Sciatic nerve (tissue), 2 donors: ENCODE data around the gene COL13A1. TPM values are rescaled to one million over a fixed set of nuclear protein-coding genes. Genes with fewer than 3 reads are reported as not detected.

Experiments used
- ATAC-seq: fragments of 200-7000 bp; cut with Tn5 transposase; one replicate; pipeline ENCODE4 v1.9.1; 2020; ENCODE audit warnings: mild to moderate bottlenecking, moderate library complexity
- DNase-seq: peaks from one replicate; pipeline ENCODE4 v3.0.0-alpha.2; 2020; ENCODE audit warnings: low spot score
- intact Hi-C: fragments of 100-400 bp; cut with DNase I; formaldehyde crosslinking; loops from one replicate; pipeline ENCODE4 v1.14.2; 2022
- total RNA-seq: library from RNA; stranded (reverse); fragmentation: NEBNext Ultra II Directional; extraction: Animal tissue kit (Norgen Biotek cat#: 25700); gene quantifications from one replicate; pipeline ENCODE4 v1.2.1, GENCODE V29; 2021
- donor health status: DM: no; HTN: no; CAD: no.
- donor health status: DM: no; HTN: no; CAD: no.

The COL13A1 gene
- total RNA-seq, 1 donor from 2014 or later, result 1.0 TPM

GRCh38 chr10:69876931-69877330, 75.2 kb downstream of the COL13A1 start:
- intact Hi-C loops, result no loop called here
- ATAC-seq, result no peak
- DNase-seq, result no peak

DNA sequence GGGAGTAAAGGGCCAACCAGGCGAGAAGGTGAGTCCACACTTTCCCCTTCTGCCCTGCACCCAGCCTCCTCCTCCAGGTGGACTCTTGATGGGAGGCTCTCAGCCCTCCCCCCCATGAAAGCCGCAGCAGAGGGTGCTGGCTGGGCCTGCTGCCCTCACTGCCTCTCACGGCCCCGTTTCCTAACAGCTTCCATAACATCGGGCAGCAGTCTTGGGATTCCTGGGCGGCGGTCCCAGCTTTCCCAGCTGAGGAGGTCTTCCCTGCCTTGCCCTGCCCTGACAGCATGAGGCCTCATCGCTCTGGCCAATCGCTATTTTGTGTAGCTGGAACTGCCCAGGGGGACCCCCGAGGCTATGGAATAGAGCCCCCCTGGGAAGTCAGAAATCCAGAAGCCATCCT, 76.3 kb downstream of the COL13A1 start:
- DNase-seq (no peak), ATAC-seq (peak; percentile 61)
- intact Hi-C loops, result no loop called here

DNA sequence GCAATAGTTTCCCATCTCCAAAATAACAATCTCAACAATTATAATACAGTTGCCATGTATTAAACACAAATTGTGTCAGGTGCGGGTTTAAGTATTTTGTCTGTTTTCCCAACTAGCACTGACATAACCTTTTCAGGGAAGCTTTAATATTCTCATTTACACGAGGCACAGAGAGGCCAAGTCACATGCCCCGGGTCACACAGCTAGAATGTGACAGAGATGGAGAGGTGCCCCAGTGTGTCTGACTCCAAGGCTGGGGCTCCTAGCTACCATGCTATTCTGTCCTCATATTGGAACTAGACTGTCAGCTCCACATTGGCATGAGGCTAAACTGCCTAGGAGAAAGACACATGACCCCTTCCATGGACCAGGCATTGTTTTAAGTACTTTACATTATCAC, 77.2 kb downstream of the COL13A1 start:
- no peak for ATAC-seq
- intact Hi-C loops, result no loop called here
- no peak for DNase-seq

DNA sequence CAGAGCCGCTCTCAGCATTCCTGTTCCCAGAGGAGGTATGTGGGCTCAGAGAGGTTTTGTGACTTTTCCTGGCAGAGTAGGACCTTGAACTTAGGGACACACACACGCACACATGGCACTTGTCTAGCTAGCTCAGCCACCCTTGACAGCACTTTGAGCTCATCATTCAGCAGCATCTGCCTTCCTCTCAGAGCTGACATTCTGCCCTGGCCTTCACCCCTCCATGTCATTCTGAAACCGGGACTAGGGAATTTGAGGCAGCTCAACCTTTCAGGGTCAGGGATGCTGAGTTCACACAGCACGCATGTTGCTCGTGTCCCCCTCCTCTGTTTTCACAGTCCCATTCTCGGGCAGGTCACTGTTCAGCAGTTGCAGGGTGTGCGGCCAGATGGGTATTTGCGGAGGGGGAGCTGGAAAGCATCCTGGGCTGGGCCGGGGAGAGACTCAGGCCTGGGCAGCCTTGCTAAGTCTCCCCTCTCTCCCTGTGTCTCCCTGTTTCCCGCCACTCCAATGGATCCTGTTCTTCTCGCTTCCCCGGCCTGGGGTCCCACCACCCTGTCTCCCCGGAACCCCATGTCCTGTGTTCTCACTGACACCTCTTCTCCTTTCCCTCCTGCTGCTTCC, 78.0 kb downstream of the COL13A1 start:
- no peak for ATAC-seq
- DNase-seq, result no peak

GRCh38 chr10:69880301-69881081, 78.8 kb downstream of the COL13A1 start:
- ATAC-seq (no peak), DNase-seq (no peak)
- intact Hi-C loops, result no loop called here

More for the DNA sequence above, 78.0 kb downstream of the COL13A1 start:
- intact Hi-C loops, result no loop called here

GRCh38 chr10:69881202-69881601, 79.5 kb downstream of the COL13A1 start:
- ATAC-seq (no peak), DNase-seq (no peak)
- intact Hi-C loops, result no loop called here

DNA sequence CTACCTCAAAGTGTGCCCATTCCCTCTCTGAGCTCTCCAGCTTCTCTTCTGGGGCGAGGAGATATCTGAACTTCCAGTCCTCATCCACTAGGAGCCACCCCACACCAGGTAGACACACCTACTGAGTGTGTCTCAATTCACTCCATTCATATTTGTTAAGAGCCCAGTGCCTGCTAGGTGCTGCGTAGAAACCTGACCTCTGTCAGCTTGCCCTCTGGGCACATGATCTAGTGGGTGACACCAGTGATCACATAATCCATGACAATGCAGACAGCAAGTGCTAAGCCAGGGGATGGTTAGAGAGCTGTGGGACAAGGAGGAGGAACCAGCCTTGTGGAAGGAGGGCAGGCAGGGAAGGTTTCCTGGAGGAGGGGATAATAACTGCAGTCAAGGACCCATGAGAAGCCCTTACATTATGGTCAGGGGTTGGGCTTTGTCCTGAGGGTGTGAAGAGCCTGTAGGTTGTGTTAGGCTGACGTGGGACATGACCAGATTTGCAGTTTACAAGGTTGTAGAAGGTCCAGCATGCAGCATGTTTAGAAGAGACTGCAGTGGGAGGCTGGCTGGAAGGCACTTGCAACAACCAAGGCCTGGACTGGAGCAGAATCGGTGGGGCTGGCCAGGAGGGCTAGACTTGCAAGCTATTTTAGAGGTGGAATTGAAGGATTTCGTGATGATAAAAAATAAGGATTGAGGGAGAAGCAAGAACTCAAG, 81.8 kb downstream of the COL13A1 start:
- ATAC-seq (no peak), DNase-seq (no peak)
- intact Hi-C loops, result no loop called here

DNA sequence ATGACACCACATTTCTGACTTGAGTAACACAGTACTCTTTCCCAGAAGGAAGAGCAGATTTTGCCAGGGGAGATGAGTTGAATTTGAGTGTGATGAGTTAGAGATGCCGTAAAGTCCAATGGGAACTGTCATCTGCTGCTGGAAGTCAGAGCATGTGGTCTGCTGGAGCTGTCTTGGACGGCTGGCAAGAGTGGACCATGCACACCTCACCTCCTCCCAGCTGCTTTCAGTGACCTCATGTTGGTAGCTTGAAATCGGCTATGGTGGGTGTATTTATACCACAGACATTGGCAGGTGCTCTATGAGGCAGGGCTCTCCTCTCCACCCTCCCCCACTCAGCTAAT, 82.3 kb downstream of the COL13A1 start:
- DNase-seq (no peak), ATAC-seq (no peak)
- intact Hi-C loops, result no loop called here

GRCh38 chr10:69884686-69885085, 83.0 kb downstream of the COL13A1 start:
- ATAC-seq (no peak), DNase-seq (no peak)
- intact Hi-C loops, result no loop called here

DNA sequence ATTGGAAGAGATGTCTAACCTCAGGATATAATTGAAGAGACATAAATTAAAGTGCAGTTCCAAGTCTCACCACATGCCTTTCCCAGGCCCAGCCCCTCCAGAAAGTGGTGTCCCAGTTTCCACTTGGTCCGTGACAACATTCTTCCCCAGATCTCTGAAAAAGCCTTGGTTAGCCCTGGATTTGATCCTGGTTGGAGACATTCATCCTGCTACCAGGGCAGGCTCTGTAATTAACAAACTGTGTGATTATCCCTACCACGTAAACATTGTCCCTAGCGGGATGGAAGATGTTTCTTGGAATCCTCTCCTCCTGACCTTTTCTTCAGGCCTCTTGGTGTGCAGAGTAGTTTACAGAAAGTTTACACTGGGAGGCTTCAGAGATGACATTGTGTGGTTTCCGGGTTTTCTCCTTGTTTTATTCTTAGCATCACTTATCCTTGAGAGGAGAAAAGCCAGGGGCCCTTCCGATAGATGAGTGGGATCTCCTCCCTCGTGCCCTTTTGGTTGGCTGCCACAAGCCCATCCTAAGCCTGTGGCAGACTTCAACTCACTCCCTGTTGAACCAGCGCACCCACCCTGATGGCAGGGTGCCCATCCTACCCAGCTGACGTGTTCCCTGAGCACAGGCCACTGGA, 83.8 kb downstream of the COL13A1 start:
- DNase-seq, result no peak
- intact Hi-C loops, result no loop called here
- no peak for ATAC-seq

DNA sequence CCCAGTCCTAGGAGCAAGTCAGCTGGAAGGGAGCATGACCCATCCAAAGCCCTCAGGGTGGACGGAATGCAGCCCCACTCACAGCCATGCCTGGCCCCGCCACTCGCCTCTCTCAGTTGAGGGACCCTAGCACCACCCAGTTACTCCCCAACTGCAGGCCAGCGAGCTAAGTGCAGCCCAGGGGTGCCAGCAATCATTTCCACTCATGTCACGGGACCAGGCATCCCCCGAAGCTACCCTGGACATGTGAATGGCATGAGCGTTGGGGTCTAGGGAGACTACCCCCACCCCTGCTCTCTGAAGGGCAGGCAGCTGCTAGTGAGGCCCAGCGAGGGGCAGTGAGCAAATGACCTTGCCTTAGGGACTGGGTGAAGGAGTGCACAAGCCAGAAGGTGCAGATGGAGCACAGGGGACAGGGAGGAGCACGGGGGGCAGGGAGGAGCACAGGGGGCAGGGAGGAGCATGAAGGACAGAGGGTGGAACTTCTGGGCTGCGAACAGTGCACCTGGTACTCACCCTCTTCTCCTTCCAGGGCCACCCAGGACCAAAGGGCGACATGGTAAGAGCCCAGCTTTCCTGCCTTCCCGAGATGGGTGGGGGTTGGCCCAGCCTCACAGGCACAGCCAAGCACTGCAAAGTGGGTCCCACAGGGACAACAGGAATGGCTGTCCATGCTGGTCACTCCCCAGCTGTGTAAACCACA, 87.3 kb downstream of the COL13A1 start:
- intact Hi-C loops, result no loop called here
- DNase-seq (no peak), ATAC-seq (no peak)

DNA sequence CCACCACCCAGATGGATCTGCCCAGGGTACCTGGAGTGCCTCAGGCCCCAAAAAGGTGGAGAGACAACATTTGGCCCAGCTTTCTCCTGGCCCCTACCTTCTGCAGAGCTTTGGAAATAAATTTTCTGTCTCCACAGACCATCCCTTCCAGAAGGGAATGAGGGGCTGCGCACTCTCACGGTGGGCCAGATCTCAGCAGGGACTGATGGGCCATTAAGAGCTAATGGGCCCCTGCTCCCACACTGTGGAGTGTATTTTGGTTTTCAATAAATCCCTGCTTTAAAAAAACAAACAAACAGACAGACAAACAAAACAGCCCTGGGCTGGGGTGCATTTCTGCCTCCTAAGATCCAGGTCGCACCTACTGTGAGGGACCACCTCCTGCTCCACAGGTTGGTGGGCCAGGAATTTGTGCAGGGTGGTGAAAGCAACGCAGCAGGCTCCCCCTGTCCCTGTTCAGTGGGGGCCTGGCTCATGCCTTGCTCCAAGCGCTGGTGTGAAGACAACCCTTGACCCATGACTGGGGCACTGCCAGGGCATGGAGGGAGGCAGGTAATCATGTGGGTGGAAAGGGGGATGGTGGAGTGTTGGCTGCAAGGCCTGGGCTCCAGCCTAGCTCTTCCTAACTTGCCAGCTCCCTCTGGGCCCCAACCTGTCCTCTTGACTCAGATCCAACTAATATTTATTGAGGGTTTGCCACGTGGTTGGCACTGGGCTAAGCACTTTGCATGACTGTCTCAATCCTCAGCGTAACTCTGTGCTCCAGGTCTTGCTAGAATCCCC, 88.5 kb downstream of the COL13A1 start:
- DNase-seq (no peak), ATAC-seq (no peak)
- intact Hi-C loops, result no loop called here

DNA sequence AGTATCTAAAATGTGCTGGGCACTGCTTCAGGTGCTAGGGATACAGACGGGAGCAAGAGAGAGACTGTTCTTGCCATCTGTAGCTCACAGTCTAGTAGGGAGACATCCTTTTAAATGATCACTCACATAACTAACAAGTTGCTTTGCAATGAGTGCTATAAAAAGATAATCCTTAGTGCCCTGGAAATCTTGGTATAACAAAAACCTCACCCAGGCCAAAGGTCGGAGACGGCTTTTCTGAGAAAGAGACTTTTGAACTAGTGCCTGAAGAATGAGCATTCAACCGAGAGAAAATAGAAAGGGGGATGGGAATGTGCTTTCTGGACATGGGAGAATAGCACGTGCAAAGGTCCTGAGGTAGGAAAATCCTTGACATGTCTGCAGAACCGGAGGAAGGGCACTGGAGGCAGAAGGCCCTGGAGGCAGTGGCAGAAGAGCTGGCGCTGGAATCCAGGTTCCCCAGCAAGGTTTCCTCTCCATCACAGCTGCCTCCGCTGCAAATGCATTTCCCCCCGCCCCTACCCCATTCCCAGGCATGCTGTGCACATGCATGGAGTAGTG, 89.4 kb downstream of the COL13A1 start:
- intact Hi-C loops, result no loop called here
- DNase-seq (no peak), ATAC-seq (no peak)

GRCh38 chr10:69892406-69892805, 90.7 kb downstream of the COL13A1 start:
- ATAC-seq, result no peak
- no peak for DNase-seq
- intact Hi-C loops, result no loop called here

DNA sequence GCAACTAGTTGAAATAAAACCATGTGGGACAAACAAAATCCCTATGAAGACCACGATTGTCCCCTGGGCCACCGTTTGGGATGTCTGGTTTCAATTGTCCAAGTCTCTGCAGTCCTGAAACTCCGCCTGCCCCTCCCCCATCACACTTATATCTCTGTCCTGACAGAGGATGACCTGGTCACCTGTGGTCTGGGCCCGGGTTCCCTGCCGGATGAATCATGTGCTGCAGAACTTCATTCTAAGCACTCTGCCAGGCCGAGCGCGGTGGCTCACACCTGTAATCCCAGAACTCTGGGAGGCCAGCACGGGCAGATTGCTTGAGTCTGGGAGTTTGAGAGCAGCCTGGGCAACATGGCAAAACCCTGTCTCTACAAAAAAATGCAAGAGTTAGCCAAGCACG, 91.1 kb downstream of the COL13A1 start:
- no peak for ATAC-seq
- intact Hi-C loops, result no loop called here
- no peak for DNase-seq

- ATAC-seq (no peak), DNase-seq (no peak)
- intact Hi-C loops, result no loop called here
Measured at GRCh38 chr10:69893271-69893900, 91.7 kb downstream of the COL13A1 start.

DNA sequence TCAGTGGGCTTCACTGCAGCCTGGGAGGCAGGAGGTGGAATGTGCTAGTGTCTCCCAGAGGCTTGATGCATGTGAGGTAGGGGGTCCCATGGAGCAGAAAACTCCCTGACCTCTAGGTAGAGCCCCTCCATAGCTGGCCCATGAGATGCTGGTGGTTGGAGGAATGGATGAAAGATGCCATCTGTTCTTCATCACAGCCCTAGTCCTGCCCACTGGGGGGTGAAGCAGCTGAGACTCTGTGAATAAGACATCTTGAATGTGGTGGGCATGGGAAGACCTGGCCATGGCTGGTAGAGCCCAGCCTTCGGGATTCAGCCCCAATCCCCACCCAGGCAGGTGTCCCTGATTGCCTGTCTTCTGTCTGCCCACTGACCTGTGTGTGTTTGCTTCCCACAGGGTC, 92.5 kb downstream of the COL13A1 start:
- DNase-seq (no peak), ATAC-seq (no peak)
- intact Hi-C loops, result no loop called here

- DNase-seq, result no peak
Measured at GRCh38 chr10:69895759-69896158, 94.1 kb downstream of the COL13A1 start.

More at GRCh38 chr10:69895759-69896158, 94.1 kb downstream of the COL13A1 start:
- intact Hi-C loops, result no loop called here
- ATAC-seq, result peak; percentile 20
